AG08395 (cell line): ENCODE results near the gene ADAM8.
"Not testable (repeated sequence)": the region's sequence is repeated elsewhere in the genome, so short reads cannot be mapped to it uniquely, and the experiment has no call there.

Experiments
- DNase-seq: peaks from one replicate; pipeline ENCODE4 v3.0.0; 2012; ENCODE audit warnings: mixed read lengths, low spot score

Gene ADAM8

DNA sequence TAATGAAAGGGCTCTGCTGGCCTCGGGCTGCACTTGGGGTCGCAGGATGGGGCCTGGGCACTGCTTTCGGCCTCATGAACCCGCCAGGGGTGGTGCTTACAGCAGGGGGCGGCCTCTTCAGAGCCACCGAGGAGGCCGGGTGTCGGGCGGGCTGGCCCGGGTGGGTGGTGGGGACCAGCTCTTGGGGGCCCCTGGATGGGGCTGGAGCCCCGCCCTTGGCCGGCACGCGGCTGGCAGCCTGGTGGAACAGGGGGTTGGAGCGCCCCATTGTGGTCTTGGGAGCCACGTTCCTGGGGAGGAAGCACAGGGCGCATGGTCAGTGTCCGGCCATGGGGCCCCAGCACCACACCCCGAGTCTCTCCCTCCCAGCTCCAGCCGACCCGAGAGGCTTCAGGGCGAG lies 8.8 kb downstream of the ADAM8 start:
- no peak for DNase-seq

DNA sequence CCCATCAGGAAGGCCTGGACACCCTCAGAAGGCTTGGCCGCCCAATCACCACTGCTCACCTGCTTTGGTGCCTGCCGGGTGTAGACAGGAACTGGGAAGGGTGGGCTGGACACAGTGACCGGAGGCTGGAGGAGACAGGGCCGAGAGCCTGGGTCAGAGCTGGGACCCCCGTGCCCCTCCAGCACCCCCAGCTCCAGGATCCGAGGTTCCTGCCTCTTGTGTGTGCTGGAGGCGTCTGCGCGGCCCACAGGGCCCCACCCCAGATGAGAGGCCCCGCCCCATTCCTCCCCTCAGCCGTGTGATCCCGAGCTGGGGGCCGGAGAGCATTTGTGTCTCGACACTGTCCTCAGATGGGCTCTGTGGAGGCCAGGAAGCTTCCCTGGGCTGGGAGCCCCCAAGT lies 9.4 kb downstream of the ADAM8 start:
- no peak for DNase-seq

DNA sequence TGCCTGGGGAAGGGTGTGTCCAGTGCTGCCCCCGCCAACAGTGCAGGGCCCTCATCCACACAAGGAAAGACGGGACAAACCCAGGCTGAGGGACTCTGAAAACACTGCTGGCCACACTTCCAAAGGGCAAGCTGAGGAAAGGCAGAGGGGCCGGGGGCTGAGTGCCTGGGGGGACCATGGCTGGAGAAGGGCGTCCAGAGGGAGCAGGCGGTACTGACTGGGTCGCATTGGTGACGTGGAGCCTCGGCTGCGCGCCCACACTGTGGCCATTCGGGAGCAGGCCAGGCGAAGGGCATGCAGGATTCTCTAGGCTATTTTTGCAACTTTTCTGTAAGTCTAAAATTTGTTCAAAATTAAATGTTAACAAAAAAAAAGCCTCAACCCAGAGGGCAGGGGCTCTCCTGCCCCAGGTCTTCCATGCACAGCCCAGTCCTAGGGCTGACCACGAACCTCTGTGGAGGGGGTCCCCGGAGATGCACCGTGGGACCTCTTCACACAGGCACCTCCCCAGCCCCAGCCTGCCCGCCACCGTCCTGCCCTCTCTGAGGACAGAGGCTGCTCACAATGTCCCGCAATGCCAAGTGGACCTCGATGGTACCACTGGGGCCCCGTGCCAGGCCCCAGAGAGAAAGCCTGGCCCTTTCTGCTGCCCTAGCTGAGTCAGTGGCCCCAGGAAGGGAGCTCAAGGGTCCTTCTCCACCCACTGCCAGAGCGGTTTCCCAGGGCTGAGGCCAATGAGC lies 10.4 kb downstream of the ADAM8 start:
- no peak for DNase-seq

DNA sequence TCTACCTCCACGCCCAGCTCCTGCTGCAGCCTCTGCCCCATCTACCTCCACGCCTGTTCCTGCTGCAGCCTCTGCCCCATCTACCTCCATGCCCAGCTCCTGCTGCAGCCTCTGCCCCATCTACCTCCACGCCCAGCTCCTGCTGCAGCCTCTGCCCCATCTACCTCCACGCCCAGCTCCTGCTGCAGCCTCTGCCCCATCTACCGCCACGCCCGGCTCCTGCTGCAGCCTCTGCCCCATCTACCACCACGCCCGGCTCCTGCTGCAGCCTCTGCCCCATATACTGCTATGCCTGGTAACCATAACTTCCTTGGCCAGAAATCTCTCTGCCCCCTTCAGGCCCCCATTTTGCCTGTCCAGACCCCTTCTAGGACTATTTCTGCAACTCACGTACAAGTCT lies 11.6 kb downstream of the ADAM8 start:
- not testable (repeated sequence) for DNase-seq

DNA sequence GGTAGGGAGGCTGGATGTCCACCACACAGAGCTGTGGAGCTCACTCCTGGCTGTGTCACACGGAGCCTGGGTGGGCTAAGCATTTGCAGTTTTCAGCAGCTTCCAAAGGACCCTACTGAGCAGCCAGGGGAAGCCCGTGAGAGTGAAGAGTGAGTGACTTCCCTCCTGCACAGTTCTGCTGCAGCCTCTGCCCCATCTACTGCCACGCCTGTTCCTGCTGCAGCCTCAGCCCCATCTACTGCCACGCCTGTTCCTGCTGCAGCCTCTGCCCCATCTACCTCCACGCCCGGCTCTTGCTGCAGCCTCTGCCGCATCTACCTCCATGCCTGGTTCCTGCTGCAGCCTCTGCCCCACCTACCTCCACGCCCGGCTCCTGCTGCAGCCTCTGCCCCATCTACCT lies 12.2 kb downstream of the ADAM8 start:
- no peak for DNase-seq

DNA sequence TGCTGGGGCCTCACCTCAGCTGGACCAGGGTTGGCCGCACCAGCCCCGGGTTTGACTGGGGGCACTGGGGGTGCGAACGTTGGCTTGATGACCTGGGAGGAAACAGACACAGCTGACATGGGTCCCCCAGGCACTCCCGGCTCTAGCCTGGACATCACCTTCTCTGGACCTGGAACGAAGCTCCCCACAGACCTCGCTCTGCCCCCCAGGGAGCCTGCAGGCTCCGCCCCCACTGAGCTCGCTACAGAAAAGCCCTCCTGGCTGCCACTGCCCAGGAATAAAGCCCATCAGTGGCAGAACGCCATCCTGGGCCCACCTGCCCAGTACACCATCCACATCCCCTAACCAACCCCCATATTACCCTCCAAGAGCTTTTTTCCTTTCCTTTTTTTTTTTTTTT lies 13.0 kb downstream of the ADAM8 start:
- DNase-seq, result no peak

DNA sequence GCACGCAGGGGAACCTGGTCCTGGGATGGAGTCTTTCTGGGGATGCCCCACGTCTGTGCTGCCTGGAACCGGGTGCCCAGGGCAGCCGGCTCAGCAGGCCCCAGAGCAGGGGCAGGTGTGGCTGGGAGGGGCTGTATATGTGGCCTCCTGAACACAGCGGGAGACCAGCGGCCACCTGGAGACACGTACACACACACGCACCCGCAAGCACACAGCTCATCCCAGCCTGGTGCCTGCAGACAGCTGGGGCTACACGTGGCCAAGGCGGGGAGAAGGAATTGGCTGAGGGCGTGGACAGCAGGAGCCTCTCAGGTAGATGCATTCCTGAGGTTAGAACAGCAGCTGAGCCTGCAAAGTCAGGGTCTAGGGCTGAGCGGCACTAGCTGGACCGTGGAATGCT lies 14.0 kb downstream of the ADAM8 start:
- DNase-seq, result no peak

DNA sequence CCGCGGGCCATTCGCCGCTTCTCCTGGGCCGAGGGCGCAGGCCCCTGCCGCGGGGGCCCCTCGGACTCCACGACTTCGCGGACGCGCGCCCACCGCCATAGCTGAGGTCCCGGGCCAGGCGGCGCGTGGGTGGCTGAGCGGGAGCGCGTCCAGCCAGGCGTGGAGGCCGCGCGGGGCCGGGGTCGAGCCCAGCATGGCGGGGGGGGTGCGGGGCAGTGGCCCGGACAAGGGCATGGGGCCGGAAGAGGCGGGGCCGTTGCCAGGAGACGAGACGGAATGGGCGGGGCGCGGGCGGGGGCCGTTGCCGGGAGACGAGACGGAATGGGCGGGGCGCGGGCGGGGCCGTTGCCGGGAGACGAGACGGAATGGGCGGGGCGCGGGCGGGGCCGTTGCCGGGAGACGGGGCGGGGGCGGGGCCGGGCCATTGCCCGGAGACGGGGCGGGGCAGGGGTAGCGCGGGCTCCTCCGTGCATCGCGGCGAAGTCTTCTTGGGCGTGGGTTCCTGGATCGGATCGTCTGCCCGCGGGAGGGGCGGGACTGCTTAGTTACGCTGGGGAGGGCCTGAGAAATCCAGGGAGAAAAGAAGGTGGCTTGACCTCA lies 14.8 kb downstream of the ADAM8 start:
- DNase-seq, result peak; percentile 86

DNA sequence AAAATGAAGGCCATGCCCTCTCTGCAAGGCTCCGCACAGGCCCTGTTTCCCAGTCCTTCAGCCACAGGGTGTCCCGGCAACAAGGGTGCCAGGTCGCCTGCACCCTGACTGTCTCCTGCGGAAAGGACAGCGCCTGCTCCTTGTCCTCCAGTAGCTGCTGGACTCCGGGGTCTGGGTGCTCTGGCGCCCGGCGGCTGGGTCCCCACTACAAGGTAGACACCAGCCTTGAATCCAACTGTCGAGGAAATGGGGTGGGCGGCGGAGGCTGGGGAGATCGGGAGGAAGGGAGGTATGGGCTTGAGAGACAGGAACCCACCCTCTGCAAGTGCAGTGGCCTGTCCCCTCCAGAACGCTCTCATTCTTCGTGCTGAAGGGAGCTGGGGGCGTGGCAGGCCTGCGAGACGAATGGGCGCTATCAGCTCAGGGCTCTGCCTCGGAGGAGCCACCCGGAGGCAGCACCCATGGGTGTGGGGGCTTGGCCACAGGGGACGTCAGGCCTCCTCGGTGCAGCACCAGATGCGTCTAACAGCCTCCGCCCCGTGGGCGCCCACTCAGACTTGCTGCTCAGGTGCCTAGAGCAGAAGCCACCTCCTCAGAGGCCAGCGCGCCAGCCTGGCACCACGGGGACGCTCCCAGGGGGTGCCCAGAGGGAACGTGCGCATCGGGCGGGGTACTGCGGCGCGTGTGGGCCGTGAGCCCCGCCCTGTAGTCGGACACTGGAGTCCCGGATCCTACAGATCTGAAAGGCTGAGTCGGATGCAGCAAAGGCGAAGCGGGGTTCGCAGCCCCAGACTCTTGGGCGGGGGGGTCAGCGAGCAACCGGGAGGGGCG lies 15.6 kb downstream of the ADAM8 start:
- peak; percentile 53 for DNase-seq

DNA sequence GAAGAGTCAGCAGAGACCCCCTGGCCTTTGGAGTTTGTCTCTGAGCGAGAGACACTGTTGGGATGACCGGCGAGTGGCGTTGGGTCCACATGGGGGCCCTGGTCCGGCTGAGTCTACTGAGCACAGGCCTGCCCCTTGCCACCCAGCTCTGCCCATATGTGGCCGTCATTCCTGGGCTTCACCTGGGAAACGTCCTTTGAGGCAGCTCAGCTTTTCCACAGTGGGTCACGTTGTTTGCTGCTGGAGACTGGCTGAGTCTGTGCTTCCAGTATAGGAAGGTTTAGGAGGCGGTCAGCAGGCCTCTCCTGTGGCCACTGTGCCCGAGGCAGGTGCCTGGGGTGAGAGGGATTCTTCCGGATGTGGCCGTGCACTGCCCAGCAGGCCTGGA lies 17.1 kb downstream of the ADAM8 start:
- no peak for DNase-seq

DNA sequence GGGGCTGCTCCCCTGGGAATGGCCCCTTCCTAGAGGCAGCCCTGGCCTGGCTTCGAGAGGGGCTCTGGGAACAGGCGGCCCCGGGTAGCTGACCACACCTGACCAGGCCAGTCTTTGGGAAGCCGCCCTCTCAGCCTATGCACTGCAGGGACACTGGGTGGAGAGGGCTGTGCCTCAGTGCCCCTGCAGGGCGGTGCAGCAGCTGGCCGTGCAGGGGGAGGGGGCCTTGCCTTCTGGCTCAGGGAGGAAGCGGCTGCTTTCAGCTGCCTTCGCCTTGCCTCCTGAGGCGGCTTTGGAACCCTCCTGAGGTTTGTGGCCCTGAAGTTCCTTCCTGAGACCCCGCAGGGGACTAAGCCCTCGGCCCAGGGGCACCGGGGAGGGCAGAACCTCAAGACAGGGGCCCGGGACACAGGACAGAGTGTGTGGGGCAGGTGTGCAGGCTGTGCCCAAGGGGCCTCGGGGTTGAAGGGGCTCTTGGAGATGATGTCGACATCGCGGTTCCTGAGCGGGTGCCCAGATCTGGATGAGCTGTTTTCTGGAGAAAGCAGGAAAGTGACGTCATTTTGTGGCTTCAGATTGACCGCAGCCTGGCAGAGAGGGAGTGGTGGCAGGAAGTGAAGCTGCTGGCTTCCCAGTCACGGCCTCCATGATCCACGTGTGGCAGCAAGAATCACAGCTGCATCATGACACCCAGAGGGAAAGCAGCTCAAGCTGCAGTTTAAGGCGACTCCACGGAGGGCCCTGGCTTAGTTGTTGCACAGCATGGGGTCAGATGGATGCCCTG lies 17.7 kb downstream of the ADAM8 start:
- peak; percentile 97 for DNase-seq

DNA sequence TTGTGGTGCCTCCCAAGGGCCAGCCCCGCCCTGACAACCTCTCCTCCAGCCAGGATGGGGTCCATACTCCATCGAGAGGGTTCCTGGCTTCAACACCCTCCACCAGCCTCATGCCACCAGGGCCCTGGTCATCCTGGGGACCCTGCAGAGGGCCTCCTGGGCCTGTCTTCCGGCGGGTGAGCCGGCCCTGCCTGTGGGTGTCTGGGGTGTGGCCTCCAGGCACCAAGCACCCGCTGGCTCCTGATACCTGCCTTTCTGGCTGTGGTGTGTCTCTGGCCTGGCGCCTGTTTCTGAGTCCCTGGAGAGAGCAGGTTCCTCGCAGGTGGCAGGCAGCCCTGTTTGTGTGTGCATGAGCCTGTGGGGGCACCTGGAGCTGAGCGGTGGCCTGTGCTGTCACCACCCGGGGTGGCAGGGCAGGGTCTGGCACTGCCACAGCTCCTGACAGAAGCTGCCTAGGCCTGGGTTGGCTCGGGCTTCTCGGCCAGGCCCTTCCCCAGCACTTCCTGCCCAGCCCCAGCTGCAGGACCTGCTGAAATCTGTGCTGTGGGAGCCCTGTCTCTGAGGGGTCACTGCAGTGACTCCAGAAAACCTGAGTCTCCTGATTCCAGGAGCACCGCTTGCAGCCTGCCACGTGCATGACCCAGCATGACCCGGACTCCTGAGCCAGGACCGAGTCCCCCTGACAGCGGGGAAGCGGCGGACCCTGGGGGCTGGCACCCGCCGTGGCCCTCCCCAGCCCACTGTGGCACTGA lies 18.4 kb downstream of the ADAM8 start:
- no peak for DNase-seq

DNA sequence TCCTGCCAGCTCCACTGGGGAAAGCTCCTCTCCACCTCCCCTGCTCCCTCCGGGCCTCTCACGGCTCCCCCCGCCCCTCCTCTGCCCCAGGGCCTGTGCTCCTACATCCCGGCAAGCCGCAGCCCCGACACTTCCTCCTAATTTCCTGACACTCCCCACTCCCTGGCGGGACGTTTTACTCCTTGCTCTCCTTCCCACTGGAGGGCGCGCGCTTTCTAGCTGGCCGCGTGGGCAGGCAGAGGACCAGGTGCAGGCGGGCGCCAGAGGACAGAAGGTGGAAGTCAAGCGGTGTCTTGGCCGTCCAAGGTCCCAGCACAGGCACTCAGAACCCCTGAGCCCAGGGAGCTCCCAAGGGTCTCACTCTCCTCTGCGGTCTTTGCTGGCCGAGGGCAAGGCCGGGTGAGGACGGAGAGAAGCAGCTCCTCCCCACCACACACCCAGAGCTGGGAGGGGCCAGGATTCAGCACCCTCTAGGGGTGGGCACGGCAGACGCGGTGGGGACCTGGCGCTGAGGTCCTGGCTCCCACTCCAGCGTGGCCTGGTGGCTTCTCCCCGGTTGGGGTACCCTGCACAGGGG lies 19.1 kb downstream of the ADAM8 start:
- no peak for DNase-seq

DNA sequence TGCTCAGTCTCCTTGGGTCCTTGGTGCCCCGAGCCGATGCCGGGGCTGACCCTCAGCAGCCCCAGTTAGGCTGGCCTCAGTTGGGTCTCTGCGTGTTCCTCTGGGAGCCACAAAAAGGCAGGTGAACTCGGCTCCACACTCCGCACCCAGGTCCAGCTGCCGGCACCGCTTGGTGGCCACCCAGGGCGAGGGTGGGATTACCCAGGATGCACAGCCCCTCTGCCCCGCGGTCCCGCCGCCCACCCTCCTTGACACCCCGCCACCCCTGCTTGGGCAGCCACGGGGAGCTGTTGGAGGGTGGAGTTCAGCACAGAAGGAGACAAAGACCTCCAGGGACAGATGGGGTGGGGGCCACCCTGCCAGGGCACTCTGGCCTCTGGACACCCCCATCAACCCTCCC lies 21.3 kb downstream of the ADAM8 start:
- no peak for DNase-seq

DNA sequence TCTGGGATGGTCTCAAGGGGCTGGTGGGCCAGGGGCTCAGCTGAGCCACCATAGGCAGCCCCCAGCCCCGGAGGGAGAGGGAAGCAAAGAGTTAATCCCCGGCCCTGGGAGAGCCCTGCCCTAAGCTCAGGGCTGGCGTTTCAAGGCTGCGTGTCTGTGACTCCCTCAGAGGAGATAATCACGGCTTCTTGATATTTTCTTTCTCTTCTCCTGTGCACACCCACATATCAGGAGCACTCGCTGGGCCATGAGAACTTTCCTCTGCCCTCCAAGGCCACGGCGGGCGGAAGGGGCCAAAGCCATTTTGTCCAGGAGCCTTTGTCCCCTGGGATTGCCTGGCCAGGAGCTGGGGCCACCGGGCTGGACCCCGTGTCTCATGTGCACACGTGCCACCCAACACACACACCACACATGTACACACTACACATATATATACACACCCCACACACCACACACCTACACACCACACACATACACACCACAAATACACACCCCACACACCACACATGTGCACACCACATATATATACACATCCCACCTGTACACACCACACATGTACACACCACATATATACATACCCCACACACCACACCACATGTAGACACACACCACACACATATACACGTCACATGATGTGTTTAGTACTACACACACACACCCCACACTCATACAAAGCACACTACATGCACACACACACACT lies 22.1 kb downstream of the ADAM8 start:
- no peak for DNase-seq

DNA sequence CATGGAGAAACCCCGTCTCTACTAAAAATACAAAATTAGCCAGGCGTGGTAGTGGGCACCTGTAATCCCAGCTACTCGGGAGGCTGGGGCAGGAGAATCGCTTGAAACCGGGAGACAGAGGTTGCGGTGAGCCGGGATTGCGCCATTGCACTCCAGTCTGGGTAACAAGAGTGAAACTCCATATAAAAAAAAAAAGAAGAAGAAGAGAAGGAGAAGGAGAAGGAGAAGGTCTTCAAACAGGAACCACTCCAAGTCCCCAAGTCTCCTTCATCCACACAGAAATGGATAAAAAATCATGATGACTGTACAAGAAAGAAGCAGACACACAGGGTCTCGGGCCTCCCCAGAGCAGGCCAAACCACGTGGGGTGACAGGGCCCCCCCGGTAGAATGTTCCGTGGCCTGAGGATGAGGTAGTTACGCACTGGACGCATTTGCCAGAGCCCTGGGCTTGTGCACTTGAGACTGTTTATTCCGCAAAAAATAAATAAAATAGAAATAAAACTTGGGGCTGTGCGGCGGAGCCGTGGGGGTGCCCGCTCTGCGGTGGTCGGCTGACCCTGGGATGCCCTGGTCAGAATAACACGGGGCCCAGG lies 23.2 kb downstream of the ADAM8 start:
- DNase-seq, result no peak

DNA sequence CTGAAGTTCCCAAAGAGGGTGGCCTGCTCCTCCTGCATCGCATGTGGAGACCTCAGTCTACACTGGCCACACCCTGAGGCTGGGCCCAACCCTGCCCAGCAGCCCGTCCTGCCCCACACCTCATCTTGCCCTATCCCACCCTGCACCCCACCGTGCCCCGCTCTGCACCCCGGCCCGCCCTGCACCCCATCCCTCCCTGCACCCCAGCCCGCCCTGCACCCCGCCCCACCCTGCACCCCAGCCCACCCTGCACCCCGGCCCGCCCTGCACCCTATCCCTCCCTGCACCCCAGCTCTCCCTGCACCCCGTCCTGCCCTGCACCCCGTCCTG lies 24.5 kb downstream of the ADAM8 start:
- DNase-seq, result no peak

DNA sequence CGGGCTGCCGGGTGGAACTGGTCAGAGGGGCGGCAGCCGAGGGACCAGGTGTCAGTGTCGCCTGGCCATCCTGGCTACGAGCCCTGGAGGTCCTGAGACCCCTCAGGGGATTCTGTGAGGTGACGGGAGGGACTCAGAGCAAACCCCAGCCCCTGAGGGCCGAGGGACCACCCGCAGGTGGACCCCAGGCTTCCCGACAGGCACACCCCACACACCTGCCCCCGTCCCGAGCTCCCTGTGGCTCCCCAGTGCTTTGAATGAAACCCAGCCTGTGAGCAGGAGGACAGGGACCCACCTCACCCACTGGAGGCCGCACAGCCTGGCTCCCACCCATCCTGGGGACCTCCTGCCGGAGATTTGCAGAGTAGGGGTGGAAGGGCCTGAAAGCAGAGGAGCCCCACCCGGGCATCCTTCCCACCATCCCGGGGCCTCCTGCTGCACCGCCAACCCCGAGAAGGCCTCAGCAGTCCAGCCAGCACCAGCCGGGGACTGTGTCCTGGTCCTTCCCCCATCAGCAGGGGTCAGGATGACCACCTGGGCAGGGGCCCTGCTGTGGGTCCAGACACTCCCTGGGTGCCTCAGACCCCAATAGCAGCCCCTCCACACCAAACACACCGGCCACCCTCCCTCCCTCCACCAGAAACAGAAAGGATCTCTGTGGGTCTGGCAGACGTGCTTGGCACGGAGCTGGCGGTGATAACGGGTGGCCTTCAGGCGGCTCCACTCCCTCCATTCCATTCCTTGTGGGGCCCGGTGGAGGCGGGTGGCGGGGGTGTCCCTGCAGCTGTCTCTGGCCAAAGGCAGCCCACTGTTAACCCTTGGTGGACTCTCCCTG lies 25.1 kb downstream of the ADAM8 start:
- no peak for DNase-seq

DNA sequence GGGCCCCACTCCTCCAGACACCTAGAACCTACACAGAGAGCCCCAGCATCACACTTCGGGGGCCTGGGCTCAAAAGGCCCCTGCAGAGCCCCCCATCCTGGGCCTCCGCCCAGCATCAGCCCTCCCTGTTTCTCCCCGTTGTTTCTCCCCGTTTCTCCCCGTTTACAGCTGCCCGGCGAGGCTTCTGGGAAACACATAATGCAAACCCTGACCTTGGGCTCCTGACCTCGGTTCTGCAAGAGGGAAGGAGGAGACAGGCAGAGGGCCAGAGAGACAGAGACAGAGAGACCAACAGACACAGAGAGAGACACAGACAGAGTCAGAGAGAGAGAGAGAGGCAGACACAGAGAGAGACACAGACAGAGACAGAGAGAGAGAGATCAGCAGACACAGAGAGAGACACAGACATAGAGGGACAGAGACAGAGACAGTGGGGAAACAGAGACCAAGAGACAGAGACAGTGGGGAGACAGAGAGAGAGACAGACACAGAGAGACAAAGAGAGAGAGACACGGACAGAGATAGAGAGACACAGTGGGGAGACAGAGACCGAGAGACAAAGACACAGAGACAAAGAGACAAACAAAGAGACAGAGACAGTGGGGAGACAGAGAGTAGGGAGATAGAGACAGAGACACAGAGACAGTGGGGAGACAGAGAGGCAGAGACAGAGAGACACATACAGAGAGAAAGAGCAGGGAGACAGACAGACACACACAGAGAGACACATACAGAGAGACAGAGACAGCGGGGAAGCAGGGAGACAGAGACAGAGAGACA lies 26.5 kb downstream of the ADAM8 start:
- no peak for DNase-seq
